HCT116 (cell line): ENCODE measurements around the gene SPRR2B.

Source experiments
- CTCF ChIP-seq, 3 experiments: fragments of 200-600 bp in 1 of 3; sonication (generic) in 1 of 3; IDR thresholded peaks in 2 of 3; conservative IDR thresholded peaks in 1 of 3; 2 replicates each; pipeline ENCODE4 v1.5.1; 2012 to 2017; ENCODE audit warnings: low read depth in 2 of 3, low read length in 2 of 3, antibody characterized with exemption in 1 of 3, borderline replicate concordance in 1 of 3, control low read depth in 1 of 3, mild to moderate bottlenecking in 1 of 3, mixed read lengths in 1 of 3, mixed run types in 1 of 3, moderate library complexity in 1 of 3; ENCODE audit not compliant: insufficient read depth in 1 of 3
- EZH2 ChIP-seq: fragments of 200-600 bp; sonication (generic); IDR thresholded peaks from 2 replicates; pipeline ENCODE4 v1.6.1; 2017; ENCODE audit warnings: antibody characterized with exemption, mixed run types
- FOSL1 ChIP-seq: IDR thresholded peaks from 2 replicates; pipeline ENCODE4 v1.6.1; 2012; ENCODE audit warnings: low read depth
- JUND ChIP-seq: IDR thresholded peaks from 2 replicates; pipeline ENCODE4 v1.6.1; 2012
- MAX ChIP-seq: IDR thresholded peaks from 2 replicates; pipeline ENCODE4 v1.6.1; 2012
- POLR2A ChIP-seq: IDR thresholded peaks from 2 replicates; pipeline ENCODE4 v1.7.0; 2011; ENCODE audit warnings: borderline replicate concordance; ENCODE audit not compliant: insufficient read depth, insufficient read length; ENCODE audit errors: extremely low read depth
- POLR2AphosphoS5 ChIP-seq: IDR thresholded peaks from 2 replicates; pipeline ENCODE4 v1.6.1; 2011; ENCODE audit warnings: mild to moderate bottlenecking, low read depth, low read length, moderate library complexity
- SIN3A ChIP-seq: IDR thresholded peaks from 2 replicates; pipeline ENCODE4 v1.6.1; 2012; ENCODE audit warnings: low read depth
- ZNF274 ChIP-seq: fragments of 200-500 bp; sonication (Bioruptor generic); IDR thresholded peaks from 2 replicates; pipeline ENCODE4 v1.6.1; 2014; ENCODE audit warnings: mild to moderate bottlenecking, low read depth, low read length, inconsistent platforms

GRCh38 chr1:153094426-153094825 lies 23.0 kb upstream of the SPRR2B start, which contains the start of gene SPRR2E:
- TF ChIP-seq CTCF (IDR thresholded peaks at IDR 0.05 in 2 of 3, conservative IDR thresholded peaks at IDR 0.05 in 1 of 3; ENCODE audit: borderline replicate concordance in 1 of 3, insufficient read depth in 1 of 3, low read depth in 2 of 3, low read length in 2 of 3) (no peak), MAX (no peak), POLR2AphosphoS5 (no peak), ZNF274 (no peak), FOSL1 (no peak), JUND (no peak), POLR2A (no peak), SIN3A (no peak), EZH2 (no peak)
